Fibroblast of gingiva (primary cell): ENCODE data around the gene EEF2KMT.

ENCODE experiments used
- DNase-seq: peaks from one replicate; pipeline ENCODE4 v3.0.0-alpha.2; 2011; ENCODE audit warnings: low read depth

The EEF2KMT gene

GRCh38 chr16:5041600-5042133, 55.9 kb downstream of the EEF2KMT start:
- no peak for DNase-seq

DNA sequence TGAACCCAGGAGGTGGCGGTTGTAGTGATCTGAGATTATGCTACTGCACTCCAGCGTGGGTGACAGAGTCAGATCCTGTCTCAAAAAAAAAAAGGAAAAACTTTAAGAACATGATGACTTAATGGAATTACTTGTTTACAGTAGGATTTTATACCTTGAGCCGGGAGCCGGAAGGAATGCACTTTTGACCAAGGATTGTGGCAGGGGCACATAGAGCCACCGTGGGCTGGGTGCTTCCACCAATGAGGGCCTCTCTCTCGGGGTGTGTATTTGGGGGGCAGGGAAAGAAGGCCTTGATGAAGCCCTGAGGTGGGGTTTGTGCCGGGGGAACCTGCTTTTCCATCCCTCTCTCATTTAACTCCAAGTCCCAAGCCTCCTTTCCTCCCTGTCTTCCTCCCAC, 57.1 kb downstream of the EEF2KMT start:
- no peak for DNase-seq

DNA sequence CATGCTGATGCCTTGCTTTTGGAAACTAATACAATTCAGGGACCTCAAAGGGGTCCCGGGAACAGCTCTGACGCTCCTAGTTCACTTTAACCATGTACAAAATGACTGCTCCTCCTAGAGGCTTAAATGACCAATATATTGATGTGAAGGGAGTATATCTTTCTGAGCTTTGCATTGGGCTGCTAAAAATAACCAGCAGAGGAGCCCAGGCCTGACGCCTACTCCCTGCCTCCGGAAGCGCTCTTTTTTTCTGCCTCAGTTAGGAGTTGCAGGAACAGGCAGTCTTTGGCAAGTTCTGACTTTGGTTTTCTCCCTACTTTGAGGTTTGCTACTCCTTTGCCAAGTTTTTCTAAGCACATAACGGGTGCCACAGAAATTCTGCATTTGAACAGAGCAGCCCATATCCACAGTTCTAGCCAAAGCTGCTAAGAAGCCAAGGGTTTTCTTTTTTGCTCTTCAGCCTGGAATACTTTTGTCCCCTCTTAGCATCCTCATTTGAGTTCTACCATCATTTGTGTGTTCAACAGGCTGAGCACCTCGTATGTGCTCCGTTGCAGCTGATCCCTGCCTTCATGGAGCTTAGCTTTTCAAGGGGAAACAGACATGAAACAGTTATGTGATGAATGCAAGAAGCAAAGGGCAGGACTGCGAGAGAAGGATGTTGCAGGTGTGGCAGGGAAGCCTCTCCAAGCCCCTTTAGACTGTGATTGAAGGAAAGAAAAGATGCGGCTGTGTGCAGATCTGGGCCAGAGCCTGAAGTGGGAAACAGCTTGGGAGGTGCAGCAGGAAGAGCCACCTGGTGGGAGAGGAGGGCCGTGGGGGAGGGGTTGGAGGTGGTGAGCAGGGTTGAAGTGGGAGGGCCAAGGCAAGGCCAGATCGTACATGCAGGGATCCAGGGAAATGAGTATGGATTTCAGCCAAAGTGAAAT, 61.1 kb downstream of the EEF2KMT start:
- no peak for DNase-seq

DNA sequence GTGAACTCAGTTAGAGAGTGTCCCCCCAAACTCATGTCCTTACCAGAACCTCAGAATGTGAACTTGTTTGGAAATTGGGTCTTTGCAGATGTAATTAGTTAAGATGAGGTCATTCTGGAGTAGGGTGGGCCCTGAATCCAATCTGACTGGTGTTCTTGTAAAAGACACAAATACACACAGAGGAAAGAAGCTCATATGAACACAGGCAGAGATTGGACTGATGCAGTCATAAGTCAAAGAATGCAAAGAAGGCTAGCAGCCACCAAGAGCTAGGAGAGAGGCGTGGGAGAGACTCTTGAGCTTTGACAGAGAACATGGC, 61.7 kb downstream of the EEF2KMT start:
- no peak for DNase-seq
